K562 (cell line): ENCODE measurements around the gene FOXL3. TPM values are rescaled to one million over a fixed set of nuclear protein-coding genes. Genes with fewer than 3 reads are reported as not detected.
A peak's percentile ranks its signal among the peaks of the same experiment; 100 is the strongest.

ENCODE experiments used
- BRF1 ChIP-seq: IDR thresholded peaks from 3 replicates; pipeline ENCODE4 v1.6.1; 2011; ENCODE audit warnings: borderline replicate concordance, mild to moderate bottlenecking; ENCODE audit not compliant: insufficient read length; ENCODE audit errors: extremely low read depth
- CBX5 ChIP-seq: IDR thresholded peaks from 2 replicates; pipeline ENCODE4 v1.6.1; 2014; ENCODE audit warnings: low read depth, borderline replicate concordance
- ELF2 ChIP-seq: fragments of 250-450 bp; sonication (Bioruptor Pico); IDR thresholded peaks from 2 replicates; pipeline ENCODE4 v1.5.0; 2021; ENCODE audit warnings: mild to moderate bottlenecking
- HOXB6 ChIP-seq: fragments of 250-450 bp; sonication (Bioruptor Pico); IDR thresholded peaks from 2 replicates; pipeline ENCODE4 v1.5.1; 2022; ENCODE audit warnings: mild to moderate bottlenecking, borderline replicate concordance
- JUNB ChIP-seq: fragments of 450-650 bp; formaldehyde crosslinking; conservative IDR thresholded peaks from 2 replicates; pipeline ENCODE4 v1.4.0; 2020; ENCODE audit warnings: mild to moderate bottlenecking
- MCM7 ChIP-seq, 2 experiments: fragments of 450-650 bp; IDR thresholded peaks; 2 replicates each; pipeline ENCODE4 v1.6.1; 2016 to 2018
- NFXL1 ChIP-seq: fragments of 450-650 bp; formaldehyde crosslinking; IDR thresholded peaks from 2 replicates; pipeline ENCODE4 v1.4.0; 2021; ENCODE audit warnings: mild to moderate bottlenecking
- SRSF7 ChIP-seq: fragments of 200-400 bp; formaldehyde crosslinking; optimal IDR thresholded peaks from 2 replicates; pipeline ENCODE3; 2017; ENCODE audit warnings: mild to moderate bottlenecking, low read depth, low read length
- STAT5A ChIP-seq: IDR thresholded peaks from 2 replicates; pipeline ENCODE4 v1.6.1; 2012; ENCODE audit warnings: low read length, inconsistent platforms, borderline replicate concordance
- ZFP1 ChIP-seq: fragments of 450-650 bp; formaldehyde crosslinking; IDR thresholded peaks from 2 replicates; pipeline ENCODE4 v1.4.0; 2020; ENCODE audit warnings: mild to moderate bottlenecking, mixed read lengths
- ZNF766 ChIP-seq: fragments of 200-800 bp; sonication (Bioruptor generic); conservative IDR thresholded peaks from 2 replicates; pipeline ENCODE4 v1.6.1; 2016; ENCODE audit warnings: missing genetic modification characterization, missing compliant biosample characterization
- polyA plus RNA-seq, 8 experiments: library from polyadenylated mRNA; depleted of rRNA in 4 of 8; stranded (reverse) in 5 of 8; unstranded in 3 of 8; fragments of >200 nt; fragmentation: Nextera tagmentation in 2 of 8; fragmentation: Illumina TruSeq in 1 of 8; extraction: Ambion mirVana in 2 of 8; extraction: Trizol in 1 of 8; gene quantifications; 2 replicates each; pipeline versions ENCODE4 v1.2.1 to v1.2.3, GENCODE V29; 2011 to 2014; ENCODE audit warnings: inconsistent platforms in 1 of 8, missing spikeins in 1 of 8
- total RNA-seq, 7 experiments: library from RNA; depleted of rRNA in 6 of 7; stranded (reverse); fragments of >200 nt in 6 of 7; fragmentation: Illumina TruSeq in 2 of 7; extraction: Trizol in 2 of 7; gene quantifications; 2 replicates each; pipeline versions ENCODE4 v1.2.1 to v1.2.3, GENCODE V29; 2011 to 2021; ENCODE audit warnings: low replicate concordance in 1 of 7
- TF ChIP-seq, protein P1 (sequence below): sonication (generic); formaldehyde crosslinking; IDR thresholded peaks from 2 replicates; pipeline ENCODE4 v1.8.0; 2023; ENCODE audit warnings: missing genetic modification reagents, mild to moderate bottlenecking, borderline replicate concordance
- TF ChIP-seq, protein P2 (sequence below): IDR thresholded peaks from 2 replicates; pipeline ENCODE4 v1.6.1; 2011; ENCODE audit warnings: borderline replicate concordance, low read depth, mild to moderate bottlenecking, moderate library complexity, low read length; ENCODE audit not compliant: insufficient read depth, poor library complexity, severe bottlenecking
- TF ChIP-seq, protein P3 (sequence below), 2 experiments: fragments of 450-650 bp; conservative IDR thresholded peaks; 2 replicates each; pipeline ENCODE4 v1.6.1; 2017; ENCODE audit warnings: mild to moderate bottlenecking in 2 of 2, moderate library complexity in 2 of 2
- TF ChIP-seq, protein P4 (sequence below): fragments of 450-650 bp; IDR thresholded peaks from 2 replicates; pipeline ENCODE4 v1.6.1; 2016

FOXL3 gene
- total and polyA plus RNA-seq, 9 of the 15 experiments (the other 6 are each of a cell fraction or from before 2014, with no cell fraction given), result not detected

DNA sequence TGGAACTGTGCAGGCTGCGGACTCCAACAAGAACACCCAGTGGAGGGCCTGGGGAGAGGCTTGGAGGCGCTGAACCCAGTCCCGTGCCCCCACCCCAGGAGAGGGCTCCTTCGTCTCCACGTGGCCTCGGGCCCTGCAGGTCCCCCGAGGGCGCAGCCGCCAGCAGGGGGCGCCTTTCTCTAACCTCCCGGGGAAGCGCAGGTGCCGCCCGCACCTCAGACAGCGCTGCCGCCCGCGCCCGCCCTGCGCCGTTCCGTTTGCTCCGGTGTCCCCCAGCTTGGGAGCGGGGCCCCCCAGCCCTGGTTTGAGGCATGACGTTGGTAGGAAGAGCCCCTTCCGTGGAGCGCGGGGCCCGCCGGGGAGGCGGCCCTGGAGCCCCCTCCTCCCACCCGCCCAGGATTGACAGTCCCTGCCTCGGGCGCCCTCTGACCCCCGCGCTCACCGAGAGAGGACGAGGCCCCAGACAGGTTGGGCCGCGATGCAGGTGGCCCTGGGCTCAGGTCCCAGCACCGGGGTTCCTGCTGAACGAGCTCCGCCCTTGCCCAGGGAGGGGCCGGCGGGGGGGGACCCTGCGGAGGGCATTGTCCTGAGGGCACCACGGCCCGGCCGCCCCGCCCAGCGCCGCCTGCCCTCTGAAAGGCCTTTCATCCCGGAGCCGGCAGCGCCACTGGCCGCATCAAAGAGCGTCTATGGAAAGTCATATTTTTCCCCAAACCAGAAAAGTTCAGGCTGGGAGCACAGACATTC, 42.8 kb downstream of the FOXL3 start (continued):
- TF ChIP-seq, protein P1, sequence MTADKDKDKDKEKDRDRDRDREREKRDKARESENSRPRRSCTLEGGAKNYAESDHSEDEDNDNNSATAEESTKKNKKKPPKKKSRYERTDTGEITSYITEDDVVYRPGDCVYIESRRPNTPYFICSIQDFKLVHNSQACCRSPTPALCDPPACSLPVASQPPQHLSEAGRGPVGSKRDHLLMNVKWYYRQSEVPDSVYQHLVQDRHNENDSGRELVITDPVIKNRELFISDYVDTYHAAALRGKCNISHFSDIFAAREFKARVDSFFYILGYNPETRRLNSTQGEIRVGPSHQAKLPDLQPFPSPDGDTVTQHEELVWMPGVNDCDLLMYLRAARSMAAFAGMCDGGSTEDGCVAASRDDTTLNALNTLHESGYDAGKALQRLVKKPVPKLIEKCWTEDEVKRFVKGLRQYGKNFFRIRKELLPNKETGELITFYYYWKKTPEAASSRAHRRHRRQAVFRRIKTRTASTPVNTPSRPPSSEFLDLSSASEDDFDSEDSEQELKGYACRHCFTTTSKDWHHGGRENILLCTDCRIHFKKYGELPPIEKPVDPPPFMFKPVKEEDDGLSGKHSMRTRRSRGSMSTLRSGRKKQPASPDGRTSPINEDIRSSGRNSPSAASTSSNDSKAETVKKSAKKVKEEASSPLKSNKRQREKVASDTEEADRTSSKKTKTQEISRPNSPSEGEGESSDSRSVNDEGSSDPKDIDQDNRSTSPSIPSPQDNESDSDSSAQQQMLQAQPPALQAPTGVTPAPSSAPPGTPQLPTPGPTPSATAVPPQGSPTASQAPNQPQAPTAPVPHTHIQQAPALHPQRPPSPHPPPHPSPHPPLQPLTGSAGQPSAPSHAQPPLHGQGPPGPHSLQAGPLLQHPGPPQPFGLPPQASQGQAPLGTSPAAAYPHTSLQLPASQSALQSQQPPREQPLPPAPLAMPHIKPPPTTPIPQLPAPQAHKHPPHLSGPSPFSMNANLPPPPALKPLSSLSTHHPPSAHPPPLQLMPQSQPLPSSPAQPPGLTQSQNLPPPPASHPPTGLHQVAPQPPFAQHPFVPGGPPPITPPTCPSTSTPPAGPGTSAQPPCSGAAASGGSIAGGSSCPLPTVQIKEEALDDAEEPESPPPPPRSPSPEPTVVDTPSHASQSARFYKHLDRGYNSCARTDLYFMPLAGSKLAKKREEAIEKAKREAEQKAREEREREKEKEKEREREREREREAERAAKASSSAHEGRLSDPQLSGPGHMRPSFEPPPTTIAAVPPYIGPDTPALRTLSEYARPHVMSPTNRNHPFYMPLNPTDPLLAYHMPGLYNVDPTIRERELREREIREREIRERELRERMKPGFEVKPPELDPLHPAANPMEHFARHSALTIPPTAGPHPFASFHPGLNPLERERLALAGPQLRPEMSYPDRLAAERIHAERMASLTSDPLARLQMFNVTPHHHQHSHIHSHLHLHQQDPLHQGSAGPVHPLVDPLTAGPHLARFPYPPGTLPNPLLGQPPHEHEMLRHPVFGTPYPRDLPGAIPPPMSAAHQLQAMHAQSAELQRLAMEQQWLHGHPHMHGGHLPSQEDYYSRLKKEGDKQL, result no peak
- TF ChIP-seq, protein P2, sequence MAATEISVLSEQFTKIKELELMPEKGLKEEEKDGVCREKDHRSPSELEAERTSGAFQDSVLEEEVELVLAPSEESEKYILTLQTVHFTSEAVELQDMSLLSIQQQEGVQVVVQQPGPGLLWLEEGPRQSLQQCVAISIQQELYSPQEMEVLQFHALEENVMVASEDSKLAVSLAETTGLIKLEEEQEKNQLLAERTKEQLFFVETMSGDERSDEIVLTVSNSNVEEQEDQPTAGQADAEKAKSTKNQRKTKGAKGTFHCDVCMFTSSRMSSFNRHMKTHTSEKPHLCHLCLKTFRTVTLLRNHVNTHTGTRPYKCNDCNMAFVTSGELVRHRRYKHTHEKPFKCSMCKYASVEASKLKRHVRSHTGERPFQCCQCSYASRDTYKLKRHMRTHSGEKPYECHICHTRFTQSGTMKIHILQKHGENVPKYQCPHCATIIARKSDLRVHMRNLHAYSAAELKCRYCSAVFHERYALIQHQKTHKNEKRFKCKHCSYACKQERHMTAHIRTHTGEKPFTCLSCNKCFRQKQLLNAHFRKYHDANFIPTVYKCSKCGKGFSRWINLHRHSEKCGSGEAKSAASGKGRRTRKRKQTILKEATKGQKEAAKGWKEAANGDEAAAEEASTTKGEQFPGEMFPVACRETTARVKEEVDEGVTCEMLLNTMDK, result peak; percentile 66
- TF ChIP-seq BRF1, result no peak
- no peak for TF ChIP-seq JUNB (CRISPR knock-in tag)
- TF ChIP-seq MCM7 (IDR thresholded peaks at IDR 0.05), result no peak
- no peak for TF ChIP-seq ZNF766
- no peak for TF ChIP-seq NFXL1
- no peak for TF ChIP-seq CBX5
- TF ChIP-seq ZFP1 (CRISPR knock-in tag), result no peak
- TF ChIP-seq, protein P3, sequence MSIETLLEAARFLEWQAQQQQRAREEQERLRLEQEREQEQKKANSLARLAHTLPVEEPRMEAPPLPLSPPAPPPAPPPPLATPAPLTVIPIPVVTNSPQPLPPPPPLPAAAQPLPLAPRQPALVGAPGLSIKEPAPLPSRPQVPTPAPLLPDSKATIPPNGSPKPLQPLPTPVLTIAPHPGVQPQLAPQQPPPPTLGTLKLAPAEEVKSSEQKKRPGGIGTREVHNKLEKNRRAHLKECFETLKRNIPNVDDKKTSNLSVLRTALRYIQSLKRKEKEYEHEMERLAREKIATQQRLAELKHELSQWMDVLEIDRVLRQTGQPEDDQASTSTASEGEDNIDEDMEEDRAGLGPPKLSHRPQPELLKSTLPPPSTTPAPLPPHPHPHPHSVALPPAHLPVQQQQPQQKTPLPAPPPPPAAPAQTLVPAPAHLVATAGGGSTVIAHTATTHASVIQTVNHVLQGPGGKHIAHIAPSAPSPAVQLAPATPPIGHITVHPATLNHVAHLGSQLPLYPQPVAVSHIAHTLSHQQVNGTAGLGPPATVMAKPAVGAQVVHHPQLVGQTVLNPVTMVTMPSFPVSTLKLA (conservative IDR thresholded peaks at IDR 0.05), result peak; percentile 77 to 86
- TF ChIP-seq HOXB6 (CRISPR knock-in tag), result no peak
- no peak for TF ChIP-seq STAT5A
- TF ChIP-seq, protein P4, sequence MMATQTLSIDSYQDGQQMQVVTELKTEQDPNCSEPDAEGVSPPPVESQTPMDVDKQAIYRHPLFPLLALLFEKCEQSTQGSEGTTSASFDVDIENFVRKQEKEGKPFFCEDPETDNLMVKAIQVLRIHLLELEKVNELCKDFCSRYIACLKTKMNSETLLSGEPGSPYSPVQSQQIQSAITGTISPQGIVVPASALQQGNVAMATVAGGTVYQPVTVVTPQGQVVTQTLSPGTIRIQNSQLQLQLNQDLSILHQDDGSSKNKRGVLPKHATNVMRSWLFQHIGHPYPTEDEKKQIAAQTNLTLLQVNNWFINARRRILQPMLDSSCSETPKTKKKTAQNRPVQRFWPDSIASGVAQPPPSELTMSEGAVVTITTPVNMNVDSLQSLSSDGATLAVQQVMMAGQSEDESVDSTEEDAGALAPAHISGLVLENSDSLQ, result peak; percentile 35; the same call in 1 of the 2 replicates
- TF ChIP-seq SRSF7, result no peak
- TF ChIP-seq ELF2 (CRISPR knock-in tag), result no peak
